Stomach (tissue), 19 donors: ENCODE data around the gene ZNFX1. TPM values are rescaled to one million over a fixed set of nuclear protein-coding genes. Genes with fewer than 3 reads are reported as not detected.

ENCODE experiments used
- DNase-seq, 2 donors: peaks; one replicate each; pipeline versions ENCODE4 v3.0.0 to v3.0.0-alpha.2; 2013 to 2019
- H3K27ac ChIP-seq, 5 donors: fragments of 200-600 bp in 4 of 5; sonication (generic) in 4 of 5; one replicate each; pipeline ENCODE4 v1.5.1; 2013 to 2019; ENCODE audit warnings: mild to moderate bottlenecking in 1 of 5, moderate library complexity in 1 of 5
- H3K27me3 ChIP-seq, 3 donors: fragments of 200-600 bp; sonication (generic); one replicate each; pipeline ENCODE4 v1.5.1; 2017 to 2019; ENCODE audit warnings: mixed run types in 1 of 3
- H3K36me3 ChIP-seq, 4 donors: fragments of 200-600 bp; sonication (generic); 1 replicate in 3 of 4; 2 replicates in 1 of 4; pipeline ENCODE4 v1.5.1; 2016 to 2019
- H3K4me1 ChIP-seq, 4 donors: fragments of 200-600 bp; sonication (generic); one replicate each; pipeline ENCODE4 v1.5.1; 2016 to 2019
- H3K4me3 ChIP-seq, 4 donors: fragments of 200-600 bp; sonication (generic) in 3 of 4; one replicate each; pipeline ENCODE4 v1.5.1; 2016 to 2019; ENCODE audit warnings: mild to moderate bottlenecking in 1 of 4
- H3K9me3 ChIP-seq, 4 donors: fragments of 200-600 bp; sonication (generic); one replicate each; pipeline ENCODE4 v1.5.1; 2016 to 2019
- EP300 ChIP-seq: sonication (generic); formaldehyde crosslinking; IDR thresholded peaks from one replicate; pipeline ENCODE4 v1.6.1; 2017; ENCODE audit warnings: antibody characterized with exemption
- POLR2A ChIP-seq, 4 donors: fragments of 450-650 bp; IDR thresholded peaks; one replicate each; pipeline ENCODE4 v1.6.1; 2016; ENCODE audit warnings: antibody characterized with exemption in 4 of 4, control low read depth in 2 of 4, mild to moderate bottlenecking in 1 of 4, moderate library complexity in 1 of 4
- POLR2AphosphoS5 ChIP-seq, 3 donors: sonication (generic); formaldehyde crosslinking; IDR thresholded peaks; one replicate each; pipeline ENCODE4 v1.6.1; 2016; ENCODE audit warnings: antibody characterized with exemption in 3 of 3
- WGBS, 5 donors: extraction: QIAGEN DNeasy Blood & Tissue Kit in 3 of 5; methylation state at CpG; one replicate each; pipeline versions ENCODE4 v1.1.5 to v1.1.7; 2013 to 2018; 5-methylcytosine and 5-hydroxymethylcytosine counted together
- intact Hi-C: fragments of 100-400 bp; cut with DNase I; formaldehyde crosslinking; loops from one replicate; pipeline ENCODE4 v1.15.1; 2023; ENCODE audit warnings: low total_unique reads
- long read RNA-seq, 10 donors: transcript quantifications; one replicate each; lab custom pipeline, GENCODE V29; 2026
- polyA plus RNA-seq, 3 donors: library from polyadenylated mRNA; stranded (reverse); fragments of 200-250 nt; gene quantifications; one replicate each; pipeline ENCODE4 v1.2.3, GENCODE V29; 2013
- total RNA-seq, 5 donors: library from RNA; depleted of rRNA; stranded (reverse); fragments of >200 nt; gene quantifications; one replicate each; pipeline versions ENCODE4 v1.1.0 to v1.2.3, GENCODE V29; 2014 to 2016
- TF ChIP-seq, protein P1 (sequence below), 7 experiments: fragments of 450-650 bp in 4 of 7; fragments of 200-600 bp in 3 of 7; sonication (generic) in 3 of 7; IDR thresholded peaks; one replicate each; pipeline ENCODE4 v1.5.1; 2016 to 2019; ENCODE audit warnings: antibody characterized with exemption in 7 of 7, control low read depth in 2 of 7, mild to moderate bottlenecking in 1 of 7
- donor health status: healthy with polysubstance abuse.
- donor health status: Bipolar disorder and iron deficiency.
- donor health status: healthy.

Gene ZNFX1
- total RNA-seq: 10 to 100 TPM in 4 of 5 donors, 1 to 10 TPM in 1; 5.2 to 29.6 (median 26.1) TPM
- 1 to 10 TPM; 5.8 to 8.4 (median 6.4) TPM for polyA plus RNA-seq
- long read RNA-seq, donor 1, partial matches to known transcripts: 87 of 292 reads
- long read RNA-seq, donor 1, other reads (novel, unspliced or antisense): 205 of 292 reads
- long read RNA-seq, donor 2, partial matches to known transcripts: 279 of 389 reads
- long read RNA-seq, donor 2, other reads (novel, unspliced or antisense): 110 of 389 reads
- long read RNA-seq, donor 3: 0 reads
- long read RNA-seq, donor 4: 0 reads
- long read RNA-seq, donor 5, partial matches to known transcripts: 157 of 601 reads
- long read RNA-seq, donor 5, other reads (novel, unspliced or antisense): 444 of 601 reads
- long read RNA-seq, donor 6, partial matches to known transcripts: 1,062 of 1,111 reads
- long read RNA-seq, donor 6, other reads (novel, unspliced or antisense): 49 of 1,111 reads
- long read RNA-seq, donor 7, partial matches to known transcripts: 274 of 948 reads
- long read RNA-seq, donor 7, other reads (novel, unspliced or antisense): 674 of 948 reads
- long read RNA-seq, donor 8, partial matches to known transcripts: 330 of 646 reads
- long read RNA-seq, donor 8, other reads (novel, unspliced or antisense): 316 of 646 reads
- long read RNA-seq, donor 9, partial matches to known transcripts: 651 of 1,082 reads
- long read RNA-seq, donor 9, other reads (novel, unspliced or antisense): 431 of 1,082 reads
- long read RNA-seq, donor 10, partial matches to known transcripts: 86 of 370 reads
- long read RNA-seq, donor 10, other reads (novel, unspliced or antisense): 284 of 370 reads

GRCh38 chr20:49278036-49278817 is at the start of gene ZNFX1:
Gene ZNFX1, minus strand, starts transcription at chr20:49278057. Its CDS starts 2,218 bp downstream, at chr20:49275839.
- peaks cover 5 to 34% (median 19%) of the 10 kb centered on the region in 4 donors for H3K9me3 ChIP-seq
- H3K27ac ChIP-seq: peak within 1 kb of the TSS; percentile 97 to 99 (median 99)
- intact Hi-C loops: no loop called here
- H3K4me1 ChIP-seq: peaks cover 48 to 79% (median 63%) of the 10 kb centered on the region in 4 donors
- TF ChIP-seq, protein P1, sequence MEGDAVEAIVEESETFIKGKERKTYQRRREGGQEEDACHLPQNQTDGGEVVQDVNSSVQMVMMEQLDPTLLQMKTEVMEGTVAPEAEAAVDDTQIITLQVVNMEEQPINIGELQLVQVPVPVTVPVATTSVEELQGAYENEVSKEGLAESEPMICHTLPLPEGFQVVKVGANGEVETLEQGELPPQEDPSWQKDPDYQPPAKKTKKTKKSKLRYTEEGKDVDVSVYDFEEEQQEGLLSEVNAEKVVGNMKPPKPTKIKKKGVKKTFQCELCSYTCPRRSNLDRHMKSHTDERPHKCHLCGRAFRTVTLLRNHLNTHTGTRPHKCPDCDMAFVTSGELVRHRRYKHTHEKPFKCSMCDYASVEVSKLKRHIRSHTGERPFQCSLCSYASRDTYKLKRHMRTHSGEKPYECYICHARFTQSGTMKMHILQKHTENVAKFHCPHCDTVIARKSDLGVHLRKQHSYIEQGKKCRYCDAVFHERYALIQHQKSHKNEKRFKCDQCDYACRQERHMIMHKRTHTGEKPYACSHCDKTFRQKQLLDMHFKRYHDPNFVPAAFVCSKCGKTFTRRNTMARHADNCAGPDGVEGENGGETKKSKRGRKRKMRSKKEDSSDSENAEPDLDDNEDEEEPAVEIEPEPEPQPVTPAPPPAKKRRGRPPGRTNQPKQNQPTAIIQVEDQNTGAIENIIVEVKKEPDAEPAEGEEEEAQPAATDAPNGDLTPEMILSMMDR (IDR thresholded peaks at IDR 0.05): peak in 1 of 7 experiments; percentile 10
- TF ChIP-seq POLR2A (IDR thresholded peaks at IDR 0.05) (peak in 2 of 4 donors; percentile 98 to 99), POLR2AphosphoS5 (IDR thresholded peaks at IDR 0.05) (peak; percentile 99 to 100 (median 100)), EP300 (no peak)
- no peaks in the 10 kb centered on the region for H3K27me3 ChIP-seq
- WGBS, 5 donors: 0% methylated on average over 50 to 80 of the region's 80 CpGs
- H3K36me3 ChIP-seq: peaks cover 61 to 64% (median 63%) of the 10 kb centered on the region in 4 donors
- H3K4me3 ChIP-seq: peak within 1 kb of the TSS; percentile 87 to 92 (median 90)
- DNase-seq: peak; percentile 99

- Histone ChIP-seq H3K36me3 (no peaks in the 10 kb centered on the region), H3K27me3 (peaks cover 0 to 22% (median under 1%) of the 10 kb centered on the region in 3 donors), H3K4me3 (no peak overlapping the region), H3K9me3 (no peaks in the 10 kb centered on the region), H3K27ac (no peak overlapping the region), H3K4me1 (peaks cover 0 to 15% (median 6%) of the 10 kb centered on the region in 4 donors)
- 36 to 52% (median 44%) methylated on average over 10 of the region's 10 CpGs for WGBS, 5 donors
- TF ChIP-seq EP300: no peak
- TF ChIP-seq, protein P1 (IDR thresholded peaks at IDR 0.05): no peak
- no peak for TF ChIP-seq POLR2AphosphoS5 (IDR thresholded peaks at IDR 0.05)
- TF ChIP-seq POLR2A (IDR thresholded peaks at IDR 0.05): no peak
- peak in 1 of 2 donors; percentile 31 for DNase-seq
- intact Hi-C loops: no loop called here
Observed at GRCh38 chr20:49326026-49326425, 48.2 kb upstream of the ZNFX1 start.

- H3K36me3 ChIP-seq: no peaks in the 10 kb centered on the region
- no peak overlapping the region for H3K4me3 ChIP-seq
- intact Hi-C loops: no loop called here
- no peak for DNase-seq
- TF ChIP-seq EP300 (no peak), POLR2A (IDR thresholded peaks at IDR 0.05) (no peak)
- H3K27me3 ChIP-seq: peaks cover 0 to 39% (median 16%) of the 10 kb centered on the region in 3 donors
- H3K9me3 ChIP-seq: no peaks in the 10 kb centered on the region
- H3K27ac ChIP-seq: peak overlapping the region in 1 of 5 donors; percentile 51
- 74 to 91% (median 86%) methylated on average over 5 of the region's 5 CpGs for WGBS, 5 donors
- H3K4me1 ChIP-seq: peaks cover 0 to 20% (median 8%) of the 10 kb centered on the region in 4 donors
Observed at GRCh38 chr20:49324306-49324705, 46.4 kb upstream of the ZNFX1 start.

DNA sequence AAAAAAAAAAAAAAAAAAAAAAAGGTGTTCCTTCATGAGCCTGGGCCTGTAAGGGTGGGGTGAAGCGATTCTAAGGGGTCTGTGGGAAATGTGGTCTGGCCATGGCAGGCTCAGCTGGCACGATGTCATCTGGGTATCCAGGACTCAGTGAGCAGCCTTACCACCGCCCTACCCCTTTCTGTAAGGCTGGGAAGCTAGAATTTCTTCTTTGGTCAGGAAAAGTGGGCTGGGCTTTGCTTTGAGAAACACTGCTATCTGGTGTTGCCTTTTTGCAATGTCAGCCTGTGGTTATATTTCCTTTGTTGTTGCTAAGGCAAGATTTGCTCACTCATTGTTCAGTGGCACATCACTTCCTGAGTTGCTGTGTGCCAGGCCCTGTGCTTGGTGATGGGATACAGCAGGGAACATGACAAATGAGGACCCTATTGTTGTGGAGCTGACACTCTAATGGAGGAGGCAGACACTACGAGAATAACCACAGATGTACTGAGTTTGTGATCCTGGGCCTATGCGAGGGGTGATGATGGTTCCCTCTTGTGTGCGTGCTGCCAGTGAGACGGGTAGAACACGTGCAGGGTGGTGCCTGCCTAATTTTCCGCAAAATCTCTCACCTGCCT is 45.9 kb upstream of the ZNFX1 start:
- no peaks in the 10 kb centered on the region for H3K9me3 ChIP-seq
- intact Hi-C loops: no loop called here
- 35 to 59% (median 48%) methylated on average over 9 of the region's 9 CpGs for WGBS, 5 donors
- H3K27me3 ChIP-seq: peaks cover 0 to 45% (median 22%) of the 10 kb centered on the region in 3 donors
- TF ChIP-seq POLR2A (IDR thresholded peaks at IDR 0.05) (no peak), POLR2AphosphoS5 (IDR thresholded peaks at IDR 0.05) (no peak), EP300 (no peak)
- TF ChIP-seq, protein P1 (IDR thresholded peaks at IDR 0.05): peak in 4 of 7 experiments; percentile 7 to 41 (median 20)
- DNase-seq: peak in 1 of 2 donors; percentile 81
- peak overlapping the region in 1 of 5 donors; percentile 51 for H3K27ac ChIP-seq
- H3K4me3 ChIP-seq: no peak overlapping the region
- peaks cover 2 to 25% (median 14%) of the 10 kb centered on the region in 4 donors for H3K4me1 ChIP-seq
- H3K36me3 ChIP-seq: no peaks in the 10 kb centered on the region
